Measurements from ENCODE around the gene SGCE. TPM values are rescaled to one million over a fixed set of nuclear protein-coding genes. Genes with fewer than 3 reads are reported as not detected.

Gene SGCE
- total RNA-seq, 2 experiments from 2014 or later, result 23.5 to 27.1 TPM

DNA sequence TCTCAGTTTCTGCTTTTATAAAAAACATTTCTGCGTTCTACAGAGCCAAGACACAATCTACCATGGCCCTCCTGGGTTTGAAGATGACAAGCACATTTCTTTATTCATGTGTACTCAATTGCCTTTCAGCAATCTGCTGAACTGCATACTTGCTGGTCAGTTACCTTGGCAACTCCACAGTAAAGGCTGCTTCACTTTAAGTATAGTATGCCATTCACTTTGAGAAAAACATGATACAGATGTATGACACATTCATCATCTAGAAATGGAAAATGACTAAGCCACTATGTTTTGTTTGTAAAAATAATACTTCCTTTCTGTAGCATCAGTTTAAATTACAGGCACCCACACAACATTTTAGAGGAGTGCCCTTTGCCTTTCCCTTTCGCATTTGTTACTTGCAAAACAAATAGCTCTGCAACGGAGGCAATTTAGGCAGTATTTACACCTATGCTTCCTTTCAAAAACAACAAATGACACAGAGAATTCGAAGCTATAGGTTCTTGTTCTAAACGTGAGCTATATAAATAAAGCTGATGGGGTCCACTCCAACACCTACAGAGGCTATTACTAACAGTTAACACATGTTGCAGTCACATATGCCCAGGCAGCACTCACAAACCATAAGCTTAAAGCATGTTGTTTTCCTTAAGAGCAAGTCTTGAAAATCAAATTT is 23.5 kb downstream of the SGCE start:
- BruUV-seq (replicated peaks), result no TSS peak
- DNase-seq (ENCODE audit: low spot score), result no peak
- CTCF ChIA-PET (ENCODE audit: unreplicated experiment), result no interaction called here
- no peaks in the 10 kb centered on the region for H3K4me1 ChIP-seq (ENCODE audit: insufficient read depth, low read length, poor library complexity, severe bottlenecking)
- no peaks in the 10 kb centered on the region for H3K36me3 ChIP-seq (ENCODE audit: insufficient read depth, low read length)
- no peak overlapping the region for H3K27ac ChIP-seq (ENCODE audit: low read depth, low read length, poor library complexity, severe bottlenecking)
- H3K9me2 ChIP-seq (ENCODE audit: insufficient read depth, low read length), result no peaks in the 10 kb centered on the region
- no peaks in the 10 kb centered on the region for H3K79me2 ChIP-seq (ENCODE audit: insufficient read depth, low read depth, low read length)
- intact Hi-C loops (cut with micrococcal nuclease; ENCODE audit: unreplicated experiment), result no loop called here
- no peaks in the 10 kb centered on the region for H4K20me1 ChIP-seq (ENCODE audit: insufficient read depth, low read length)
- no peak overlapping the region for H3K4me2 ChIP-seq (ENCODE audit: low read length)
- no peaks in the 10 kb centered on the region for H3K9me3 ChIP-seq (ENCODE audit: low read length)
- POLR2A ChIA-PET, result interaction anchor here (0.5 to 1.0 kb wide), 3 partner anchors 50 to 405 kb away, joined by 3 to 4 read pairs (median 3); no protein-coding TSS in a partner anchor
- no peak overlapping the region for H2AFZ ChIP-seq (ENCODE audit: low read length)
- no peak overlapping the region for H3K4me3 ChIP-seq (ENCODE audit: low read depth, low read length, poor library complexity, severe bottlenecking)
- no peak for TF ChIP-seq EZH2phosphoT487 (IDR thresholded peaks at IDR 0.05; ENCODE audit: borderline replicate concordance, low read depth, low read length)
- TF ChIP-seq, protein P1, sequence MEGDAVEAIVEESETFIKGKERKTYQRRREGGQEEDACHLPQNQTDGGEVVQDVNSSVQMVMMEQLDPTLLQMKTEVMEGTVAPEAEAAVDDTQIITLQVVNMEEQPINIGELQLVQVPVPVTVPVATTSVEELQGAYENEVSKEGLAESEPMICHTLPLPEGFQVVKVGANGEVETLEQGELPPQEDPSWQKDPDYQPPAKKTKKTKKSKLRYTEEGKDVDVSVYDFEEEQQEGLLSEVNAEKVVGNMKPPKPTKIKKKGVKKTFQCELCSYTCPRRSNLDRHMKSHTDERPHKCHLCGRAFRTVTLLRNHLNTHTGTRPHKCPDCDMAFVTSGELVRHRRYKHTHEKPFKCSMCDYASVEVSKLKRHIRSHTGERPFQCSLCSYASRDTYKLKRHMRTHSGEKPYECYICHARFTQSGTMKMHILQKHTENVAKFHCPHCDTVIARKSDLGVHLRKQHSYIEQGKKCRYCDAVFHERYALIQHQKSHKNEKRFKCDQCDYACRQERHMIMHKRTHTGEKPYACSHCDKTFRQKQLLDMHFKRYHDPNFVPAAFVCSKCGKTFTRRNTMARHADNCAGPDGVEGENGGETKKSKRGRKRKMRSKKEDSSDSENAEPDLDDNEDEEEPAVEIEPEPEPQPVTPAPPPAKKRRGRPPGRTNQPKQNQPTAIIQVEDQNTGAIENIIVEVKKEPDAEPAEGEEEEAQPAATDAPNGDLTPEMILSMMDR (conservative IDR thresholded peaks at IDR 0.05; ENCODE audit: low read length), result no peak

GRCh38 chr7:94630855-94631254 is 25.1 kb downstream of the SGCE start:
- Histone ChIP-seq H2AFZ (ENCODE audit: low read length) (no peak overlapping the region), H3K27ac (ENCODE audit: low read depth, low read length, poor library complexity, severe bottlenecking) (no peak overlapping the region), H3K4me2 (ENCODE audit: low read length) (no peak overlapping the region), H3K79me2 (ENCODE audit: insufficient read depth, low read depth, low read length) (no peaks in the 10 kb centered on the region), H4K20me1 (ENCODE audit: insufficient read depth, low read length) (no peaks in the 10 kb centered on the region), H3K36me3 (ENCODE audit: insufficient read depth, low read length) (no peaks in the 10 kb centered on the region), H3K4me1 (ENCODE audit: insufficient read depth, low read length, poor library complexity, severe bottlenecking) (no peaks in the 10 kb centered on the region), H3K9me2 (ENCODE audit: insufficient read depth, low read length) (no peaks in the 10 kb centered on the region), H3K4me3 (ENCODE audit: low read depth, low read length, poor library complexity, severe bottlenecking) (no peak overlapping the region), H3K9me3 (ENCODE audit: low read length) (no peaks in the 10 kb centered on the region)
- ChIA-PET CTCF (ENCODE audit: unreplicated experiment) (no interaction called here), POLR2A (interaction anchor here (1.0 kb wide), 1 partner anchor 13 kb away, joined by 4 read pairs; no protein-coding TSS in a partner anchor)
- intact Hi-C loops (cut with micrococcal nuclease; ENCODE audit: unreplicated experiment), result no loop called here
- no peak for DNase-seq (ENCODE audit: low spot score)
- BruUV-seq (replicated peaks), result no TSS peak
- TF ChIP-seq, protein P1 (conservative IDR thresholded peaks at IDR 0.05; ENCODE audit: low read length), result no peak
- no peak for TF ChIP-seq EZH2phosphoT487 (IDR thresholded peaks at IDR 0.05; ENCODE audit: borderline replicate concordance, low read depth, low read length)

DNA sequence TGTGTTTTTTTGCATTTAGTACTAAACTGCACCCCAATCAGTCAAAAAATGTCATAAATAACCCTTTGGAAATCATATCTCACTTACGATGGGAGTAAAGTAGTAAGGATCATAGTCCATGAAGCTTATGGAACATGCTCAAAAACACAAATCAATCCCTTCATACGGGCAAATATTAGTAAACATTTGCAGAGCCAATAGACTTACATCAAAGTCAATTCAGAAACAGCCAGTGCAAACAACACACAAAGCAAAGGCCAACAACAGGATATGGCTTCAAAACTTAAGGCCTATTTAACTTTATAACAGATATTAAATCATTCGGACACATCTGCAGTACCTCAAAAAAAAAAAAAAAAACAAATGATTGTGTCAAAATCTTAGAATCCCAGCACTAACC is 32.1 kb downstream of the SGCE start:
- CTCF ChIA-PET (ENCODE audit: unreplicated experiment), result no interaction called here

More for the DNA sequence above, 32.1 kb downstream of the SGCE start:
- intact Hi-C loops (cut with micrococcal nuclease; ENCODE audit: unreplicated experiment), result no loop called here
- no peaks in the 10 kb centered on the region for H3K9me3 ChIP-seq (ENCODE audit: low read length)
- TF ChIP-seq, protein P1 (conservative IDR thresholded peaks at IDR 0.05; ENCODE audit: low read length), result no peak
- no peak for TF ChIP-seq EZH2phosphoT487 (IDR thresholded peaks at IDR 0.05; ENCODE audit: borderline replicate concordance, low read depth, low read length)
- H3K9me2 ChIP-seq (ENCODE audit: insufficient read depth, low read length), result no peaks in the 10 kb centered on the region
- H3K79me2 ChIP-seq (ENCODE audit: insufficient read depth, low read depth, low read length), result no peaks in the 10 kb centered on the region
- H3K27ac ChIP-seq (ENCODE audit: low read depth, low read length, poor library complexity, severe bottlenecking), result no peak overlapping the region
- no peak overlapping the region for H3K4me3 ChIP-seq (ENCODE audit: low read depth, low read length, poor library complexity, severe bottlenecking)
- no peak overlapping the region for H3K4me2 ChIP-seq (ENCODE audit: low read length)
- no peaks in the 10 kb centered on the region for H3K4me1 ChIP-seq (ENCODE audit: insufficient read depth, low read length, poor library complexity, severe bottlenecking)
- no peaks in the 10 kb centered on the region for H3K36me3 ChIP-seq (ENCODE audit: insufficient read depth, low read length)
- DNase-seq (ENCODE audit: low spot score), result no peak
- no peak overlapping the region for H2AFZ ChIP-seq (ENCODE audit: low read length)
- BruUV-seq (replicated peaks), result no TSS peak
- POLR2A ChIA-PET, result no interaction called here
- no peaks in the 10 kb centered on the region for H4K20me1 ChIP-seq (ENCODE audit: insufficient read depth, low read length)
